Activated CD8-positive, alpha-beta memory T cell treated with anti-CD3 and anti-CD28 coated beads, Interleukin-2, amount 50 U/mL, for 24 hours (primary cell): ENCODE results near the gene TMEM87B.

Source experiments
- DNase-seq: peaks from one replicate; pipeline ENCODE4 v3.0.0-alpha.2; 2020; ENCODE audit errors: extremely low read depth

The TMEM87B gene

GRCh38 chr2:112054847-112055729, at the start of gene TMEM87B:
TSS of gene TMEM87B (plus strand) at chr2:112055269. CDS start at chr2:112055592, 323 bp downstream.
- peak; percentile 91 for DNase-seq

GRCh38 chr2:112005406-112006075, 49.5 kb upstream of the TMEM87B start:
- no peak for DNase-seq

GRCh38 chr2:112006076-112006410, 49.0 kb upstream of the TMEM87B start:
- DNase-seq = no peak

- DNase-seq = no peak
Observed at GRCh38 chr2:112007493-112007892, 47.6 kb upstream of the TMEM87B start.

GRCh38 chr2:112008910-112009485, 46.1 kb upstream of the TMEM87B start:
- no peak for DNase-seq

- no peak for DNase-seq
Observed at GRCh38 chr2:112010751-112011150, 44.3 kb upstream of the TMEM87B start.

- DNase-seq = no peak
Observed at GRCh38 chr2:112012556-112012955, 42.5 kb upstream of the TMEM87B start.

- no peak for DNase-seq
Observed at GRCh38 chr2:112018846-112019245, 36.2 kb upstream of the TMEM87B start.

GRCh38 chr2:112019569-112019982, 35.5 kb upstream of the TMEM87B start:
- no peak for DNase-seq

GRCh38 chr2:112020561-112020960, 34.5 kb upstream of the TMEM87B start:
- DNase-seq = no peak

GRCh38 chr2:112021290-112021689, 33.8 kb upstream of the TMEM87B start:
- DNase-seq = no peak

GRCh38 chr2:112021781-112022231, 33.3 kb upstream of the TMEM87B start:
- DNase-seq = no peak

GRCh38 chr2:112023707-112024106, 31.4 kb upstream of the TMEM87B start:
- no peak for DNase-seq

GRCh38 chr2:112024231-112024630, 30.8 kb upstream of the TMEM87B start:
- DNase-seq = no peak

GRCh38 chr2:112024896-112025491, 30.1 kb upstream of the TMEM87B start:
- DNase-seq = no peak

- no peak for DNase-seq
Observed at GRCh38 chr2:112026509-112026908, 28.6 kb upstream of the TMEM87B start.

- DNase-seq = no peak
Observed at GRCh38 chr2:112027767-112028166, 27.3 kb upstream of the TMEM87B start.

- no peak for DNase-seq
Observed at GRCh38 chr2:112029164-112029563, 25.9 kb upstream of the TMEM87B start.

GRCh38 chr2:112031473-112032223, 23.4 kb upstream of the TMEM87B start:
- DNase-seq = no peak

- DNase-seq = no peak
Observed at GRCh38 chr2:112032224-112032586, 22.9 kb upstream of the TMEM87B start.

GRCh38 chr2:112032689-112033465, 22.2 kb upstream of the TMEM87B start:
- DNase-seq = no peak
